SK-N-SH (cell line): ENCODE results near the gene ERC1. TPM values are rescaled to one million over a fixed set of nuclear protein-coding genes. Genes with fewer than 3 reads are reported as not detected.

Experiments
- CTCF ChIA-PET: fragments of 300-600, 350-600 bp; formaldehyde crosslinking; extraction: SDS; loops from one replicate; lab custom pipeline; 2021; lab: Yijun Ruan, JAX
- POLR2A ChIA-PET: fragments of 350-600 bp; sonication (Branson Sonifier 250); formaldehyde crosslinking; extraction: SDS; loops from one replicate; lab custom pipeline; 2020; ENCODE audit warnings: antibody characterized with exemption, inconsistent platforms; lab: Yijun Ruan, JAX
- DNase-seq: peaks from one replicate; pipeline ENCODE4 v3.0.0; 2012
- H2AFZ ChIP-seq: fragments of 200-600 bp; sonication (generic); 2 replicates; pipeline ENCODE4 v1.8.1; 2016; ENCODE audit warnings: antibody characterized with exemption, mild to moderate bottlenecking, low read depth
- H3F3A ChIP-seq: fragments of 200-600 bp; sonication (generic); replicated peaks from 2 replicates; pipeline ENCODE3; 2016; ENCODE audit warnings: antibody characterized with exemption, mild to moderate bottlenecking; ENCODE audit not compliant: insufficient read depth
- H3K27ac ChIP-seq, 2 experiments: fragments of 200-500 bp in 1 of 2; fragments of 200-600 bp in 1 of 2; sonication (Bioruptor generic) in 1 of 2; sonication (generic), shearing (Covaris generic) in 1 of 2; 2 replicates each; pipeline versions ENCODE4 v1.5.1 to v1.6.1; 2014 to 2016; ENCODE audit warnings: low read depth in 2 of 2, inconsistent platforms in 1 of 2, low read length in 1 of 2, mild to moderate bottlenecking in 1 of 2, mixed read lengths in 1 of 2
- H3K27me3 ChIP-seq: fragments of 200-600 bp; sonication (generic), shearing (Covaris generic); 2 replicates; pipeline ENCODE4 v1.6.1; 2016; ENCODE audit warnings: mixed run types; ENCODE audit not compliant: insufficient read depth
- H3K36me3 ChIP-seq, 2 experiments: fragments of 200-500 bp in 1 of 2; fragments of 200-600 bp in 1 of 2; sonication (Bioruptor generic) in 1 of 2; sonication (generic) in 1 of 2; replicated peaks in 1 of 2; 2 replicates each; pipeline versions ENCODE3 to v1.5.1; 2014 to 2016; ENCODE audit warnings: low read length in 1 of 2, mild to moderate bottlenecking in 1 of 2; ENCODE audit not compliant: insufficient read depth in 2 of 2, control insufficient read depth in 1 of 2
- H3K4me1 ChIP-seq, 2 experiments: fragments of 200-500 bp in 1 of 2; fragments of 200-600 bp in 1 of 2; sonication (Bioruptor generic) in 1 of 2; sonication (generic), shearing (Covaris generic) in 1 of 2; 2 replicates each; pipeline versions ENCODE4 v1.5.1 to v1.6.1; 2014 to 2016; ENCODE audit warnings: low read depth in 1 of 2, low read length in 1 of 2, mixed run types in 1 of 2; ENCODE audit not compliant: insufficient read depth in 2 of 2, control insufficient read depth in 1 of 2
- H3K4me2 ChIP-seq: fragments of 200-600 bp; sonication (generic), shearing (Covaris generic); 2 replicates; pipeline ENCODE4 v1.6.1; 2017; ENCODE audit warnings: mixed run types
- H3K4me3 ChIP-seq, 2 experiments: fragments of 200-500 bp in 1 of 2; fragments of 200-600 bp in 1 of 2; sonication (Bioruptor generic) in 1 of 2; sonication (generic), shearing (Covaris generic) in 1 of 2; 2 replicates each; pipeline versions ENCODE4 v1.5.1 to v1.8.1; 2014 to 2016; ENCODE audit warnings: low read depth in 2 of 2, inconsistent platforms in 1 of 2, low read length in 1 of 2, mild to moderate bottlenecking in 1 of 2, mixed read lengths in 1 of 2, moderate library complexity in 1 of 2
- H3K79me2 ChIP-seq: fragments of 200-600 bp; sonication (generic); 2 replicates; pipeline ENCODE4 v1.8.1; 2017; ENCODE audit warnings: mild to moderate bottlenecking; ENCODE audit not compliant: insufficient read depth
- H3K9ac ChIP-seq: fragments of 200-600 bp; sonication (generic); 2 replicates; pipeline ENCODE4 v1.6.1; 2017; ENCODE audit warnings: mixed run types
- H3K9me2 ChIP-seq: fragments of 200-600 bp; sonication (generic); 2 replicates; pipeline ENCODE4 v1.6.1; 2017; ENCODE audit warnings: mixed run types
- H3K9me3 ChIP-seq: fragments of 200-600 bp; sonication (generic); 2 replicates; pipeline ENCODE4 v1.6.1; 2017; ENCODE audit warnings: mixed run types, mild to moderate bottlenecking, moderate library complexity
- H4K20me1 ChIP-seq: fragments of 200-600 bp; sonication (generic); 2 replicates; pipeline ENCODE4 v1.6.1; 2017; ENCODE audit warnings: mild to moderate bottlenecking, mixed run types; ENCODE audit not compliant: insufficient read depth
- ELF1 ChIP-seq: IDR thresholded peaks from 2 replicates; pipeline ENCODE4 v1.4.0; 2012
- FOSL2 ChIP-seq: IDR thresholded peaks from 2 replicates; pipeline ENCODE4 v1.4.0; 2012; ENCODE audit warnings: low read depth, mild to moderate bottlenecking, moderate library complexity, borderline replicate concordance
- FOXJ3 ChIP-seq: sonication (generic); formaldehyde crosslinking; IDR thresholded peaks from 2 replicates; pipeline ENCODE4 v1.5.1; 2020; ENCODE audit warnings: mild to moderate bottlenecking, missing genetic modification reagents
- FOXM1 ChIP-seq: IDR thresholded peaks from 2 replicates; pipeline ENCODE4 v1.4.0; 2012; ENCODE audit warnings: low read depth, mild to moderate bottlenecking
- GATA2 ChIP-seq: sonication (generic); formaldehyde crosslinking; IDR thresholded peaks from 2 replicates; pipeline ENCODE4 v1.5.0; 2020; ENCODE audit warnings: mild to moderate bottlenecking, missing genetic modification reagents
- IRF3 ChIP-seq: fragments of 150-350 bp; IDR thresholded peaks from 2 replicates; pipeline ENCODE4 v1.6.1; 2016; ENCODE audit warnings: mild to moderate bottlenecking, low read depth, low read length
- JUND ChIP-seq: IDR thresholded peaks from 2 replicates; pipeline ENCODE4 v1.4.0; 2012
- MAX ChIP-seq: IDR thresholded peaks from 2 replicates; pipeline ENCODE4 v1.4.0; 2012; ENCODE audit warnings: low read depth
- MEF2A ChIP-seq: IDR thresholded peaks from 2 replicates; pipeline ENCODE4 v1.4.0; 2012; ENCODE audit warnings: low read depth, borderline replicate concordance
- MXI1 ChIP-seq: IDR thresholded peaks from 2 replicates; pipeline ENCODE4 v1.6.1; 2012; ENCODE audit warnings: mild to moderate bottlenecking, low read depth, low read length, improper control_type of control experiment
- PBX3 ChIP-seq: IDR thresholded peaks from 2 replicates; pipeline ENCODE4; 2012
- RAD21 ChIP-seq: IDR thresholded peaks from 2 replicates; pipeline ENCODE4 v1.6.1; 2012; ENCODE audit warnings: mild to moderate bottlenecking, low read length
- RCOR1 ChIP-seq: fragments of 150-350 bp; IDR thresholded peaks from 2 replicates; pipeline ENCODE4 v1.6.1; 2017; ENCODE audit warnings: antibody characterized with exemption, low read length
- REST ChIP-seq: IDR thresholded peaks from 2 replicates; pipeline ENCODE4 v1.6.1; 2012; ENCODE audit warnings: mild to moderate bottlenecking, low read depth, low read length, moderate library complexity
- RFX5 ChIP-seq: IDR thresholded peaks from 2 replicates; pipeline ENCODE4 v1.6.1; 2012; ENCODE audit warnings: mild to moderate bottlenecking, improper control_type of control experiment, low read length
- SIN3A ChIP-seq: IDR thresholded peaks from 2 replicates; pipeline ENCODE4 v1.6.1; 2012; ENCODE audit warnings: low read depth, mild to moderate bottlenecking, low read length, moderate library complexity, borderline replicate concordance
- TCF12 ChIP-seq: IDR thresholded peaks from 2 replicates; pipeline ENCODE4 v1.4.0; 2012
- TEAD4 ChIP-seq: IDR thresholded peaks from 2 replicates; pipeline ENCODE4 v1.4.0; 2012; ENCODE audit warnings: mild to moderate bottlenecking, borderline replicate concordance; ENCODE audit not compliant: insufficient read depth
- USF2 ChIP-seq: fragments of 150-350 bp; IDR thresholded peaks from 2 replicates; pipeline ENCODE4 v1.6.1; 2017; ENCODE audit warnings: antibody characterized with exemption, low read length, low read depth, borderline replicate concordance
- YY1 ChIP-seq: IDR thresholded peaks from 2 replicates; pipeline ENCODE4 v1.4.0; 2012; ENCODE audit warnings: low read depth, mild to moderate bottlenecking
- ZBTB33 ChIP-seq: IDR thresholded peaks from 2 replicates; pipeline ENCODE4 v1.4.0; 2012; ENCODE audit warnings: low read depth, borderline replicate concordance
- WGBS: methylation state at CpG from one replicate; pipeline ENCODE4 v1.1.6; 2017; ENCODE audit warnings: low lambda C conversion rate; 5-methylcytosine and 5-hydroxymethylcytosine counted together
- polyA plus RNA-seq, 3 experiments: library from polyadenylated mRNA; depleted of rRNA; stranded (reverse); fragments of >200 nt; gene quantifications; 2 replicates each; pipeline ENCODE4 v1.2.3, GENCODE V29; 2012

The ERC1 gene
- polyA plus RNA-seq, 1 of the 3 experiments (the other 2 are of a cell fraction): 7.5 TPM

- TF ChIP-seq REST: no peak
Measured at GRCh38 chr12:1020389-1020788, 29.4 kb downstream of the ERC1 start (continued).

GRCh38 chr12:1022032-1022970, 31.3 kb downstream of the ERC1 start:
- 95% methylated on average over 9 of the region's 9 CpGs for WGBS
- H3K9me2 ChIP-seq: no peaks in the 10 kb centered on the region
- no peak overlapping the region for H3K9ac ChIP-seq
- no peak overlapping the region for H2AFZ ChIP-seq
- H3K36me3 ChIP-seq: peaks cover 0 to 15% of the 10 kb centered on the region in 2 experiments
- ChIA-PET POLR2A (no interaction called here), CTCF (interaction anchor here (2.7 kb wide), 1 partner anchor 10 kb away, joined by 9 read pairs; no protein-coding TSS in a partner anchor)
- no peak overlapping the region for H3K27ac ChIP-seq
- DNase-seq: no peak
- no peaks in the 10 kb centered on the region for H3K4me1 ChIP-seq
- H3F3A ChIP-seq: peaks cover 5% of the 10 kb centered on the region
- no peaks in the 10 kb centered on the region for H4K20me1 ChIP-seq
- H3K4me2 ChIP-seq: no peak overlapping the region
- H3K9me3 ChIP-seq: no peaks in the 10 kb centered on the region
- H3K27me3 ChIP-seq: no peaks in the 10 kb centered on the region
- no peak overlapping the region for H3K4me3 ChIP-seq
- H3K79me2 ChIP-seq: peaks cover 94% of the 10 kb centered on the region
- no peak for TF ChIP-seq USF2
- no peak for TF ChIP-seq YY1
- no peak for TF ChIP-seq PBX3
- TF ChIP-seq RCOR1: no peak
- no peak for TF ChIP-seq RAD21
- TF ChIP-seq MXI1: no peak
- no peak for TF ChIP-seq JUND
- TF ChIP-seq ELF1: no peak
- TF ChIP-seq FOXM1: no peak
- TF ChIP-seq TCF12: no peak
- no peak for TF ChIP-seq FOSL2
- no peak for TF ChIP-seq MAX
- no peak for TF ChIP-seq GATA2
- no peak for TF ChIP-seq RFX5
- TF ChIP-seq IRF3: no peak
- no peak for TF ChIP-seq SIN3A
- no peak for TF ChIP-seq TEAD4
- no peak for TF ChIP-seq ZBTB33
- no peak for TF ChIP-seq FOXJ3 (CRISPR knock-in tag)
- no peak for TF ChIP-seq MEF2A
- TF ChIP-seq, all 33 proteins: peak for 0
